ENCODE data around the gene NUDT22.

DNA sequence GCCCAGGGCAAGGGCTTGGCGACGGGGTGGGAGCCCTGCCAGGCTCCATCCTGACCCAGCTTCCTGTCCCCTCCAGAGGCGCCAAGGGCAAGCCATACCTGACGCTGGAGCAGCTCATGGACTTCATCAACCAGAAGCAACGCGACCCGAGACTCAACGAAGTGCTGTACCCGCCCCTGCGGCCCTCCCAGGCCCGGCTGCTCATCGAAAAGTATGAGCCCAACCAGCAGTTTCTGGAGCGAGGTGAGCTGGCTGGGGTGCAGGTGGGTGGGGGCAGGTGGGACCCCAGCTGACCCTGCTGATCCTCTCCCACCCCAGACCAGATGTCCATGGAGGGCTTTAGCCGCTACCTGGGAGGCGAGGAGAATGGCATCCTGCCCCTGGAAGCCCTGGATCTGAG lies 30.2 kb downstream of the NUDT22 start:
- TF ChIP-seq, protein P1, sequence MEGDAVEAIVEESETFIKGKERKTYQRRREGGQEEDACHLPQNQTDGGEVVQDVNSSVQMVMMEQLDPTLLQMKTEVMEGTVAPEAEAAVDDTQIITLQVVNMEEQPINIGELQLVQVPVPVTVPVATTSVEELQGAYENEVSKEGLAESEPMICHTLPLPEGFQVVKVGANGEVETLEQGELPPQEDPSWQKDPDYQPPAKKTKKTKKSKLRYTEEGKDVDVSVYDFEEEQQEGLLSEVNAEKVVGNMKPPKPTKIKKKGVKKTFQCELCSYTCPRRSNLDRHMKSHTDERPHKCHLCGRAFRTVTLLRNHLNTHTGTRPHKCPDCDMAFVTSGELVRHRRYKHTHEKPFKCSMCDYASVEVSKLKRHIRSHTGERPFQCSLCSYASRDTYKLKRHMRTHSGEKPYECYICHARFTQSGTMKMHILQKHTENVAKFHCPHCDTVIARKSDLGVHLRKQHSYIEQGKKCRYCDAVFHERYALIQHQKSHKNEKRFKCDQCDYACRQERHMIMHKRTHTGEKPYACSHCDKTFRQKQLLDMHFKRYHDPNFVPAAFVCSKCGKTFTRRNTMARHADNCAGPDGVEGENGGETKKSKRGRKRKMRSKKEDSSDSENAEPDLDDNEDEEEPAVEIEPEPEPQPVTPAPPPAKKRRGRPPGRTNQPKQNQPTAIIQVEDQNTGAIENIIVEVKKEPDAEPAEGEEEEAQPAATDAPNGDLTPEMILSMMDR (IDR thresholded peaks at IDR 0.05 in 8 of 11, conservative IDR thresholded peaks at IDR 0.05 in 3 of 11) = no peak
- TF ChIP-seq POLR2A (IDR thresholded peaks at IDR 0.05) = no peak

All from spleen (tissue), 7 donors.